PFSK-1 (cell line): ENCODE data around the gene SSPN.

Source experiments
- FOXP2 ChIP-seq: optimal IDR thresholded peaks from 2 replicates; pipeline ENCODE3; 2011; ENCODE audit warnings: borderline replicate concordance, control low read depth, inconsistent platforms; ENCODE audit not compliant: insufficient read depth; ENCODE audit errors: extremely low read length, extremely low read depth
- POLR2AphosphoS5 ChIP-seq: IDR thresholded peaks from 2 replicates; pipeline ENCODE4 v1.6.1; 2012; ENCODE audit warnings: low read depth, mild to moderate bottlenecking, control low read depth, low read length, moderate library complexity
- SIN3A ChIP-seq: IDR thresholded peaks from 2 replicates; pipeline ENCODE4 v1.6.1; 2012; ENCODE audit warnings: mild to moderate bottlenecking, low read length, moderate library complexity, borderline replicate concordance; ENCODE audit not compliant: insufficient read depth
- TAF1 ChIP-seq: IDR thresholded peaks from 2 replicates; pipeline ENCODE4 v1.6.1; 2012; ENCODE audit warnings: low read length, control low read depth, borderline replicate concordance; ENCODE audit not compliant: insufficient read depth
- TF ChIP-seq, protein P1 (sequence below), 2 experiments: IDR thresholded peaks; 2 replicates each; pipeline versions ENCODE4 v1.6.1 to v1.8.0; 2011 to 2012; ENCODE audit warnings: low read depth in 2 of 2, low read length in 2 of 2, control low read depth in 1 of 2, inconsistent platforms in 1 of 2, mild to moderate bottlenecking in 1 of 2, moderate library complexity in 1 of 2; ENCODE audit not compliant: insufficient read depth in 1 of 2

DNA sequence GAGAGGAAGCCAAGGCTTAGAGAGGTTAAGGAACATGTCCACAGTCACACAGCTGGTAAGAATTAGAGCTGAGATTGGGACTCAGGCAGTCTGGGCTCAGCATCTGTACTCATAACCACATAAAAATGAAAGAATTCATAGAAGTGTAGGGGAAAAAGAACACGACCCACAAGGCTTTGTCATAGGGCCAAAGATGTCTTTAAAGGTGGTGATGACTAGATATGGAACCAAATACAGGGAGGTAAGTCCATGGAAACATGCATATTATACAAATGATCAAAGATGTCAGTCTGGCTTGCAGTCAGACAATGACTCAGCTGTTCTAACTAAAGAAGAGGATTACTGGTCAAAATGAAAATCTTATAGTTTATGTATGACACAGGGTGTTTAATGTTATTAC is 7.2 kb upstream of the SSPN start:
- no peak for TF ChIP-seq SIN3A
- no peak for TF ChIP-seq TAF1
- no peak for TF ChIP-seq POLR2AphosphoS5
- TF ChIP-seq, protein P1, sequence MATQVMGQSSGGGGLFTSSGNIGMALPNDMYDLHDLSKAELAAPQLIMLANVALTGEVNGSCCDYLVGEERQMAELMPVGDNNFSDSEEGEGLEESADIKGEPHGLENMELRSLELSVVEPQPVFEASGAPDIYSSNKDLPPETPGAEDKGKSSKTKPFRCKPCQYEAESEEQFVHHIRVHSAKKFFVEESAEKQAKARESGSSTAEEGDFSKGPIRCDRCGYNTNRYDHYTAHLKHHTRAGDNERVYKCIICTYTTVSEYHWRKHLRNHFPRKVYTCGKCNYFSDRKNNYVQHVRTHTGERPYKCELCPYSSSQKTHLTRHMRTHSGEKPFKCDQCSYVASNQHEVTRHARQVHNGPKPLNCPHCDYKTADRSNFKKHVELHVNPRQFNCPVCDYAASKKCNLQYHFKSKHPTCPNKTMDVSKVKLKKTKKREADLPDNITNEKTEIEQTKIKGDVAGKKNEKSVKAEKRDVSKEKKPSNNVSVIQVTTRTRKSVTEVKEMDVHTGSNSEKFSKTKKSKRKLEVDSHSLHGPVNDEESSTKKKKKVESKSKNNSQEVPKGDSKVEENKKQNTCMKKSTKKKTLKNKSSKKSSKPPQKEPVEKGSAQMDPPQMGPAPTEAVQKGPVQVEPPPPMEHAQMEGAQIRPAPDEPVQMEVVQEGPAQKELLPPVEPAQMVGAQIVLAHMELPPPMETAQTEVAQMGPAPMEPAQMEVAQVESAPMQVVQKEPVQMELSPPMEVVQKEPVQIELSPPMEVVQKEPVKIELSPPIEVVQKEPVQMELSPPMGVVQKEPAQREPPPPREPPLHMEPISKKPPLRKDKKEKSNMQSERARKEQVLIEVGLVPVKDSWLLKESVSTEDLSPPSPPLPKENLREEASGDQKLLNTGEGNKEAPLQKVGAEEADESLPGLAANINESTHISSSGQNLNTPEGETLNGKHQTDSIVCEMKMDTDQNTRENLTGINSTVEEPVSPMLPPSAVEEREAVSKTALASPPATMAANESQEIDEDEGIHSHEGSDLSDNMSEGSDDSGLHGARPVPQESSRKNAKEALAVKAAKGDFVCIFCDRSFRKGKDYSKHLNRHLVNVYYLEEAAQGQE (IDR thresholded peaks at IDR 0.05; ENCODE audit: insufficient read depth in 1 of 2, low read depth in 2 of 2, low read length in 2 of 2): no peak
- no peak for TF ChIP-seq FOXP2
